Liver (tissue), 3 donors: ENCODE data around the gene C16orf92.

ENCODE experiments used
- CTCF ChIP-seq: fragments of 150-350 bp; IDR thresholded peaks from 2 replicates; pipeline ENCODE4 v1.5.1; 2017; ENCODE audit warnings: improper control_type of control experiment, low read depth, low read length; ENCODE audit not compliant: missing input control
- JUND ChIP-seq, 2 donors: IDR thresholded peaks; 2 replicates each; pipeline ENCODE4 v1.6.1; 2016; ENCODE audit warnings: antibody characterized with exemption in 2 of 2
- MAX ChIP-seq: IDR thresholded peaks from 2 replicates; pipeline ENCODE4 v1.6.1; 2016; ENCODE audit warnings: antibody characterized with exemption
- SP1 ChIP-seq: IDR thresholded peaks from 2 replicates; pipeline ENCODE4 v1.6.1; 2018; ENCODE audit warnings: antibody characterized with exemption, mild to moderate bottlenecking
- TAF1 ChIP-seq: conservative IDR thresholded peaks from 2 replicates; pipeline ENCODE4 v1.6.1; 2016; ENCODE audit warnings: antibody characterized with exemption, mild to moderate bottlenecking
- donor health status: healthy.
- donor health status: healthy.

GRCh38 chr16:29990034-29990433 lies 33.0 kb upstream of the C16orf92 start:
- no peak for TF ChIP-seq SP1
- no peak for TF ChIP-seq CTCF
- no peak for TF ChIP-seq TAF1
- TF ChIP-seq JUND (IDR thresholded peaks at IDR 0.05): no peak
- no peak for TF ChIP-seq MAX
